GM12878 (cell line): ENCODE results near the gene PANK1. TPM values are rescaled to one million over a fixed set of nuclear protein-coding genes. Genes with fewer than 3 reads are reported as not detected.

ENCODE experiments used
- ATAC-seq: fragments of 200-7000 bp; cut with Tn5 transposase; 3 replicates; pipeline ENCODE4 v1.9.1; 2020; ENCODE audit warnings: mild to moderate bottlenecking, moderate library complexity
- BruUV-seq: library from RNA; stranded (reverse); fragments of 400-500 nt; replicated peaks from 2 replicates; lab custom pipeline; 2021; lab: Mats Ljungman, UMichigan
- CTCF ChIA-PET: fragments of 300-600 bp; sonication (Branson Sonifier 250); formaldehyde crosslinking; extraction: SDS; loops from one replicate; lab custom pipeline; 2021; ENCODE audit warnings: inconsistent platforms; lab: Yijun Ruan, JAX
- POLR2A ChIA-PET: fragments of 350-600 bp; formaldehyde crosslinking; extraction: SDS; loops from one replicate; lab custom pipeline; 2021; ENCODE audit warnings: inconsistent platforms; lab: Charles Lee
- RAD21 ChIA-PET: fragments of 300-600 bp; sonication (Branson Sonifier 250); formaldehyde crosslinking; loops from one replicate; lab custom pipeline; 2023; ENCODE audit warnings: antibody characterized with exemption; ENCODE audit not compliant: unreplicated experiment; lab: Charles Lee
- SMC1A ChIA-PET: fragments of 300-600 bp; sonication (Branson Sonifier 250); formaldehyde crosslinking; loops from one replicate; lab custom pipeline; 2023; ENCODE audit not compliant: unreplicated experiment, uncharacterized antibody; lab: Charles Lee
- DNase-seq: peaks from one replicate; pipeline ENCODE4 v3.0.0-alpha.2; 2011; ENCODE audit warnings: low read depth, low spot score
- FAIRE-seq: peaks from 3 replicates; lab custom pipeline; 2011; peaks lifted over from hg19 to GRCh38; lab: Jason Lieb, UNC
- H2AFZ ChIP-seq: 2 replicates; pipeline ENCODE4 v1.6.0; 2011; ENCODE audit warnings: low read depth, low read length, control low read depth; ENCODE audit not compliant: control insufficient read depth
- H3K27ac ChIP-seq: 2 replicates; pipeline ENCODE4 v1.5.1; 2011; ENCODE audit warnings: control low read depth; ENCODE audit not compliant: control insufficient read depth, insufficient read depth
- H3K27me3 ChIP-seq, 2 experiments: replicated peaks in 1 of 2; 2 replicates each; pipeline versions ENCODE4 v1.6.0 to v1.6.1; 2011; ENCODE audit warnings: low read length in 1 of 2; ENCODE audit not compliant: control insufficient read depth in 2 of 2, insufficient read depth in 2 of 2
- H3K36me3 ChIP-seq, 2 experiments: 2 replicates each; pipeline ENCODE4 v1.5.1; 2011; ENCODE audit warnings: low read length in 1 of 2; ENCODE audit not compliant: control insufficient read depth in 2 of 2, insufficient read depth in 2 of 2
- H3K4me1 ChIP-seq: 2 replicates; pipeline ENCODE4 v1.6.1; 2011; ENCODE audit warnings: mild to moderate bottlenecking, low read length, moderate library complexity, mixed read lengths; ENCODE audit not compliant: control insufficient read depth, insufficient read depth
- H3K4me2 ChIP-seq: 2 replicates; pipeline ENCODE4 v1.6.0; 2011; ENCODE audit warnings: control low read depth; ENCODE audit not compliant: control insufficient read depth, insufficient read depth
- H3K4me3 ChIP-seq: fragments of 200-600 bp; sonication (generic); 2 replicates; pipeline ENCODE4 v1.5.1; 2016
- H3K79me2 ChIP-seq: 2 replicates; pipeline ENCODE4 v1.6.0; 2011; ENCODE audit warnings: low read length; ENCODE audit not compliant: control insufficient read depth, insufficient read depth
- H3K9ac ChIP-seq: 2 replicates; pipeline ENCODE4 v1.8.0; 2011; ENCODE audit warnings: low read length, control low read depth, mixed read lengths; ENCODE audit not compliant: control insufficient read depth, insufficient read depth
- H3K9me3 ChIP-seq: replicated peaks from 3 replicates; pipeline ENCODE4 v1.5.1; 2011; ENCODE audit warnings: mild to moderate bottlenecking, low read length; ENCODE audit not compliant: control insufficient read depth, insufficient read depth
- H4K20me1 ChIP-seq: 2 replicates; pipeline ENCODE4 v1.6.0; 2011; ENCODE audit not compliant: control insufficient read depth, insufficient read depth
- CBX5 ChIP-seq: sonication (generic); IDR thresholded peaks from 2 replicates; pipeline ENCODE4 v1.6.1; 2016; ENCODE audit warnings: low read depth, moderate library complexity, mild to moderate bottlenecking, inconsistent platforms
- CREM ChIP-seq: IDR thresholded peaks from 2 replicates; pipeline ENCODE4 v1.6.1; 2014; ENCODE audit warnings: antibody characterized with exemption, low read depth
- HDAC2 ChIP-seq: fragments of 200-600 bp; sonication (generic); IDR thresholded peaks from 2 replicates; pipeline ENCODE4 v1.6.1; 2017
- MXI1 ChIP-seq: fragments of 150-350 bp; IDR thresholded peaks from 2 replicates; pipeline ENCODE4 v1.6.1; 2011; ENCODE audit warnings: low read depth, mild to moderate bottlenecking, inconsistent platforms, low read length, improper control_type of control experiment
- NR2C2 ChIP-seq: IDR thresholded peaks from 2 replicates; pipeline ENCODE4 v1.6.1; 2011; ENCODE audit warnings: borderline replicate concordance, low read depth; ENCODE audit not compliant: control insufficient read depth, insufficient read length
- ZZZ3 ChIP-seq: IDR thresholded peaks from 2 replicates; pipeline ENCODE4 v1.6.1; 2011; ENCODE audit warnings: low read depth; ENCODE audit not compliant: control insufficient read depth, insufficient read length
- WGBS: methylation state at CpG from one replicate; pipeline ENCODE4 v1.1.6; 2016; ENCODE audit warnings: low lambda C conversion rate; ENCODE audit not compliant: insufficient replicate concordance, insufficient coverage; ENCODE audit errors: missing lambda C conversion rate; 5-methylcytosine and 5-hydroxymethylcytosine counted together
- in situ Hi-C: fragments of 300-500 bp; cut with MboI; formaldehyde crosslinking; loops from 9 replicates; pipeline ENCODE4 v1.14.3; 2018; ENCODE audit warnings: mixed read lengths
- intact Hi-C: fragments of 100-400 bp; cut with micrococcal nuclease; formaldehyde crosslinking; loops from one replicate; pipeline ENCODE4 v1.14.2; 2022; ENCODE audit not compliant: unreplicated experiment
- polyA plus RNA-seq, 11 experiments: library from polyadenylated mRNA; depleted of rRNA in 4 of 11; unstranded in 6 of 11; stranded (reverse) in 5 of 11; fragments of >200 nt; fragmentation: Nextera tagmentation in 4 of 11; fragmentation: Illumina TruSeq in 1 of 11; extraction: Ambion mirVana in 4 of 11; extraction: Trizol in 1 of 11; gene quantifications; 1 replicate in 1 of 11; 2 replicates in 10 of 11; pipeline versions ENCODE4 v1.2.1 to v1.2.3, GENCODE V29; 2011 to 2016; ENCODE audit warnings: inconsistent platforms in 2 of 11, missing spikeins in 2 of 11, low read depth in 1 of 11
- total RNA-seq, 4 experiments: library from RNA; depleted of rRNA in 3 of 4; stranded (reverse); fragments of >200 nt in 3 of 4; fragmentation: Illumina TruSeq in 1 of 4; extraction: Trizol in 1 of 4; gene quantifications; 2 replicates each; pipeline versions ENCODE4 v1.2.1 to v1.2.3, GENCODE V29; 2013 to 2021
- TF ChIP-seq, protein P1 (sequence below): fragments of 450-650 bp; IDR thresholded peaks from 2 replicates; pipeline ENCODE4 v1.6.1; 2017; ENCODE audit warnings: borderline replicate concordance
- TF ChIP-seq, protein P2 (sequence below): fragments of 450-650 bp; IDR thresholded peaks from 2 replicates; pipeline ENCODE4 v1.6.1; 2017; ENCODE audit warnings: mild to moderate bottlenecking, moderate library complexity
- TF ChIP-seq, protein P3 (sequence below): IDR thresholded peaks from 2 replicates; pipeline ENCODE4 v1.6.1; 2012; ENCODE audit warnings: mild to moderate bottlenecking, low read depth, low read length

The PANK1 gene
- total and polyA plus RNA-seq, 10 of the 15 experiments (the other 5 are each of a cell fraction or from before 2014, with no cell fraction given): 1.9 to 10.6 (median 5.8) TPM

DNA sequence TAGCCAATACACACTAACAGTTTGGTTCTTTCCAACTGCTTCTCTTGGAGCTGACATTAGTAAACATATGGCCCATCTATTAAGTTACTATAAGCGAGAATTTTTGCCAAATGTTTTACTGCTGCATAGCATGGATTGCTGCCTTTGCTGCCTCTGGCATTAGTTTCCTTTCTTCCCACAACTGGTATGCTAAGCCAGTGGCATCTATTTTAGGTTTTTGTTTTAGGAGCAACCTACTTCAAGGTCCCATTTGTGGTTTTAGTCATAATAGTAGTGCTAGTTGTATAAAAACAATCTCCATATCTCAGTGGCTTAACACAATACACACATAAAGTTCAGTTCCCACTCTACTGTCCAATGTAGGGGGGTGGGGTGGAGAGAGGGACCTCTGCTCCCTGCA lies 25.9 kb upstream of the PANK1 start:
- WGBS: 96% methylated on average over 1 of the region's 1 CpG
- H3K4me1 ChIP-seq: no peaks in the 10 kb centered on the region
- SMC1A ChIA-PET: interaction anchor here (1.0 to 1.2 kb wide), 2 partner anchors 14 to 25 kb away, joined by 3 read pairs; no protein-coding TSS in a partner anchor
- H3K9me3 ChIP-seq: no peaks in the 10 kb centered on the region
- in situ Hi-C loops: no loop called here
- FAIRE-seq: no peak
- no TSS peak for BruUV-seq
- no peak overlapping the region for H3K4me2 ChIP-seq
- no peaks in the 10 kb centered on the region for H3K79me2 ChIP-seq
- no peaks in the 10 kb centered on the region for H3K36me3 ChIP-seq
- H3K9ac ChIP-seq: no peak overlapping the region
- no peak for TF ChIP-seq CREM
- TF ChIP-seq, protein P1, sequence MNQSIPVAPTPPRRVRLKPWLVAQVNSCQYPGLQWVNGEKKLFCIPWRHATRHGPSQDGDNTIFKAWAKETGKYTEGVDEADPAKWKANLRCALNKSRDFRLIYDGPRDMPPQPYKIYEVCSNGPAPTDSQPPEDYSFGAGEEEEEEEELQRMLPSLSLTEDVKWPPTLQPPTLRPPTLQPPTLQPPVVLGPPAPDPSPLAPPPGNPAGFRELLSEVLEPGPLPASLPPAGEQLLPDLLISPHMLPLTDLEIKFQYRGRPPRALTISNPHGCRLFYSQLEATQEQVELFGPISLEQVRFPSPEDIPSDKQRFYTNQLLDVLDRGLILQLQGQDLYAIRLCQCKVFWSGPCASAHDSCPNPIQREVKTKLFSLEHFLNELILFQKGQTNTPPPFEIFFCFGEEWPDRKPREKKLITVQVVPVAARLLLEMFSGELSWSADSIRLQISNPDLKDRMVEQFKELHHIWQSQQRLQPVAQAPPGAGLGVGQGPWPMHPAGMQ: no peak
- TF ChIP-seq HDAC2: no peak
- no peak for TF ChIP-seq ZZZ3
- TF ChIP-seq, protein P2, sequence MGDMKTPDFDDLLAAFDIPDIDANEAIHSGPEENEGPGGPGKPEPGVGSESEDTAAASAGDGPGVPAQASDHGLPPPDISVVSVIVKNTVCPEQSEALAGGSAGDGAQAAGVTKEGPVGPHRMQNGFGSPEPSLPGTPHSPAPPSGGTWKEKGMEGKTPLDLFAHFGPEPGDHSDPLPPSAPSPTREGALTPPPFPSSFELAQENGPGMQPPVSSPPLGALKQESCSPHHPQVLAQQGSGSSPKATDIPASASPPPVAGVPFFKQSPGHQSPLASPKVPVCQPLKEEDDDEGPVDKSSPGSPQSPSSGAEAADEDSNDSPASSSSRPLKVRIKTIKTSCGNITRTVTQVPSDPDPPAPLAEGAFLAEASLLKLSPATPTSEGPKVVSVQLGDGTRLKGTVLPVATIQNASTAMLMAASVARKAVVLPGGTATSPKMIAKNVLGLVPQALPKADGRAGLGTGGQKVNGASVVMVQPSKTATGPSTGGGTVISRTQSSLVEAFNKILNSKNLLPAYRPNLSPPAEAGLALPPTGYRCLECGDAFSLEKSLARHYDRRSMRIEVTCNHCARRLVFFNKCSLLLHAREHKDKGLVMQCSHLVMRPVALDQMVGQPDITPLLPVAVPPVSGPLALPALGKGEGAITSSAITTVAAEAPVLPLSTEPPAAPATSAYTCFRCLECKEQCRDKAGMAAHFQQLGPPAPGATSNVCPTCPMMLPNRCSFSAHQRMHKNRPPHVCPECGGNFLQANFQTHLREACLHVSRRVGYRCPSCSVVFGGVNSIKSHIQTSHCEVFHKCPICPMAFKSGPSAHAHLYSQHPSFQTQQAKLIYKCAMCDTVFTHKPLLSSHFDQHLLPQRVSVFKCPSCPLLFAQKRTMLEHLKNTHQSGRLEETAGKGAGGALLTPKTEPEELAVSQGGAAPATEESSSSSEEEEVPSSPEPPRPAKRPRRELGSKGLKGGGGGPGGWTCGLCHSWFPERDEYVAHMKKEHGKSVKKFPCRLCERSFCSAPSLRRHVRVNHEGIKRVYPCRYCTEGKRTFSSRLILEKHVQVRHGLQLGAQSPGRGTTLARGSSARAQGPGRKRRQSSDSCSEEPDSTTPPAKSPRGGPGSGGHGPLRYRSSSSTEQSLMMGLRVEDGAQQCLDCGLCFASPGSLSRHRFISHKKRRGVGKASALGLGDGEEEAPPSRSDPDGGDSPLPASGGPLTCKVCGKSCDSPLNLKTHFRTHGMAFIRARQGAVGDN: no peak
- TF ChIP-seq MXI1: no peak
- TF ChIP-seq, protein P3, sequence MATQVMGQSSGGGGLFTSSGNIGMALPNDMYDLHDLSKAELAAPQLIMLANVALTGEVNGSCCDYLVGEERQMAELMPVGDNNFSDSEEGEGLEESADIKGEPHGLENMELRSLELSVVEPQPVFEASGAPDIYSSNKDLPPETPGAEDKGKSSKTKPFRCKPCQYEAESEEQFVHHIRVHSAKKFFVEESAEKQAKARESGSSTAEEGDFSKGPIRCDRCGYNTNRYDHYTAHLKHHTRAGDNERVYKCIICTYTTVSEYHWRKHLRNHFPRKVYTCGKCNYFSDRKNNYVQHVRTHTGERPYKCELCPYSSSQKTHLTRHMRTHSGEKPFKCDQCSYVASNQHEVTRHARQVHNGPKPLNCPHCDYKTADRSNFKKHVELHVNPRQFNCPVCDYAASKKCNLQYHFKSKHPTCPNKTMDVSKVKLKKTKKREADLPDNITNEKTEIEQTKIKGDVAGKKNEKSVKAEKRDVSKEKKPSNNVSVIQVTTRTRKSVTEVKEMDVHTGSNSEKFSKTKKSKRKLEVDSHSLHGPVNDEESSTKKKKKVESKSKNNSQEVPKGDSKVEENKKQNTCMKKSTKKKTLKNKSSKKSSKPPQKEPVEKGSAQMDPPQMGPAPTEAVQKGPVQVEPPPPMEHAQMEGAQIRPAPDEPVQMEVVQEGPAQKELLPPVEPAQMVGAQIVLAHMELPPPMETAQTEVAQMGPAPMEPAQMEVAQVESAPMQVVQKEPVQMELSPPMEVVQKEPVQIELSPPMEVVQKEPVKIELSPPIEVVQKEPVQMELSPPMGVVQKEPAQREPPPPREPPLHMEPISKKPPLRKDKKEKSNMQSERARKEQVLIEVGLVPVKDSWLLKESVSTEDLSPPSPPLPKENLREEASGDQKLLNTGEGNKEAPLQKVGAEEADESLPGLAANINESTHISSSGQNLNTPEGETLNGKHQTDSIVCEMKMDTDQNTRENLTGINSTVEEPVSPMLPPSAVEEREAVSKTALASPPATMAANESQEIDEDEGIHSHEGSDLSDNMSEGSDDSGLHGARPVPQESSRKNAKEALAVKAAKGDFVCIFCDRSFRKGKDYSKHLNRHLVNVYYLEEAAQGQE: no peak
- TF ChIP-seq CBX5: no peak
- no peak for TF ChIP-seq NR2C2
- TF ChIP-seq, all 136 proteins: peak for 0
- H3K27ac ChIP-seq: no peak overlapping the region
- RAD21 ChIA-PET: interaction anchor here (0.6 kb wide), 1 partner anchor 34 kb away, joined by 3 read pairs; no protein-coding TSS in a partner anchor
- no peak overlapping the region for H2AFZ ChIP-seq
- CTCF ChIA-PET: interaction anchor here (1.5 to 2.8 kb wide), 3 partner anchors 12 to 30 kb away, joined by 3 to 6 read pairs (median 4); partner anchors contain the start of gene KIF20B
- H4K20me1 ChIP-seq: no peaks in the 10 kb centered on the region
- no peak for DNase-seq
- H3K27me3 ChIP-seq: no peaks in the 10 kb centered on the region
- intact Hi-C loops: no loop called here
- no peak for ATAC-seq
- H3K4me3 ChIP-seq: no peak overlapping the region
- POLR2A ChIA-PET: interaction anchor here (2.4 kb wide), 1 partner anchor 12 kb away, joined by 7 read pairs; no protein-coding TSS in a partner anchor
